Psoas muscle (tissue), 8 donors: Measurements from ENCODE around the gene C1orf122. TPM values are rescaled to one million over a fixed set of nuclear protein-coding genes. Genes with fewer than 3 reads are reported as not detected.

ENCODE experiments used
- ATAC-seq, 4 donors: fragments of 200-7000 bp; cut with Tn5 transposase; one replicate each; pipeline ENCODE4 v1.9.1; 2020; ENCODE audit warnings: moderate library complexity in 3 of 4, mild to moderate bottlenecking in 2 of 4
- DNase-seq, 2 donors: peaks; one replicate each; pipeline ENCODE4 v3.0.0-alpha.2; 2020
- H3K27ac ChIP-seq: fragments of 200-600 bp; one replicate; pipeline ENCODE4 v1.8.0; 2022
- H3K27me3 ChIP-seq, 3 donors: fragments of 200-600 bp in 1 of 3; one replicate each; pipeline versions ENCODE4 v1.6.1 to v1.8.0; 2013 to 2022; ENCODE audit warnings: low read length in 2 of 3, mild to moderate bottlenecking in 2 of 3, moderate library complexity in 1 of 3; ENCODE audit not compliant: insufficient read depth in 3 of 3
- H3K36me3 ChIP-seq, 2 donors: fragments of 200-600 bp in 1 of 2; one replicate each; pipeline versions ENCODE4 v1.6.1 to v1.8.0; 2013 to 2022; ENCODE audit warnings: low read depth in 1 of 2, mild to moderate bottlenecking in 1 of 2, moderate library complexity in 1 of 2; ENCODE audit not compliant: insufficient read depth in 1 of 2
- H3K4me1 ChIP-seq: fragments of 200-600 bp; one replicate; pipeline ENCODE4 v1.8.0; 2022
- H3K4me3 ChIP-seq: fragments of 200-600 bp; one replicate; pipeline ENCODE4 v1.8.0; 2022; ENCODE audit warnings: mild to moderate bottlenecking
- H3K9me3 ChIP-seq: fragments of 200-600 bp; one replicate; pipeline ENCODE4 v1.8.0; 2022
- WGBS, 3 donors: extraction: QIAGEN DNeasy Blood & Tissue Kit; methylation state at CpG; one replicate each; pipeline versions ENCODE4 v1.1.6 to v1.1.7; 2013; 5-methylcytosine and 5-hydroxymethylcytosine counted together
- intact Hi-C, 2 donors: fragments of 100-400 bp; cut with DNase I; formaldehyde crosslinking; loops; one replicate each; pipeline versions ENCODE4 v1.11.0 to v1.14.2; 2022
- polyA plus RNA-seq, 3 donors: library from polyadenylated mRNA; stranded (reverse); fragments of 200-250 nt; gene quantifications; one replicate each; pipeline ENCODE4 v1.2.3, GENCODE V29; 2013
- total RNA-seq, 4 donors: library from RNA; stranded (reverse); fragmentation: NEBNext Ultra II Directional in 2 of 4; extraction: Animal tissue kit (Norgen Biotek cat#: 25700) in 2 of 4; gene quantifications; one replicate each; pipeline versions ENCODE4 v1.2.1 to v1.2.4, GENCODE V29; 2021 to 2023
- TF ChIP-seq, protein P1 (sequence below): fragments of 200-600 bp; IDR thresholded peaks from one replicate; pipeline ENCODE4 v1.8.0; 2022; ENCODE audit warnings: antibody characterized with exemption
- donor health status: healthy with polysubstance abuse.
- donor health status: DM: no; HTN: no; CAD: no; lungs with moderate emphysema.
- donor health status: Bipolar disorder and iron deficiency.
- donor health status: healthy.
- donor health status: DM: yes; HTN: yes; CAD: no.
- donor health status: DM: no; HTN: no; CAD: no.
- donor health status: DM: no; HTN: no; CAD: no.
- donor health status: DM: yes; HTN: yes; CAD: no.

Gene C1orf122
- total and polyA plus RNA-seq, 7 donors = 26.6 to 109 (median 32.1) TPM

GRCh38 chr1:37851262-37851661 lies 43.7 kb downstream of the C1orf122 start:
- H3K36me3 ChIP-seq = peaks cover 0 to 28% of the 10 kb centered on the region in 2 donors
- intact Hi-C loops = loop anchor here in 1 of 2 donors (10.0 kb wide), 1 partner anchor 156 kb away; the partner anchor contains the start of gene CDCA8
- no peak overlapping the region for H3K27ac ChIP-seq
- H3K4me1 ChIP-seq = peaks cover 26% of the 10 kb centered on the region
- H3K9me3 ChIP-seq = no peaks in the 10 kb centered on the region
- DNase-seq = no peak
- H3K4me3 ChIP-seq = no peak overlapping the region
- no peaks in the 10 kb centered on the region for H3K27me3 ChIP-seq
- TF ChIP-seq, protein P1, sequence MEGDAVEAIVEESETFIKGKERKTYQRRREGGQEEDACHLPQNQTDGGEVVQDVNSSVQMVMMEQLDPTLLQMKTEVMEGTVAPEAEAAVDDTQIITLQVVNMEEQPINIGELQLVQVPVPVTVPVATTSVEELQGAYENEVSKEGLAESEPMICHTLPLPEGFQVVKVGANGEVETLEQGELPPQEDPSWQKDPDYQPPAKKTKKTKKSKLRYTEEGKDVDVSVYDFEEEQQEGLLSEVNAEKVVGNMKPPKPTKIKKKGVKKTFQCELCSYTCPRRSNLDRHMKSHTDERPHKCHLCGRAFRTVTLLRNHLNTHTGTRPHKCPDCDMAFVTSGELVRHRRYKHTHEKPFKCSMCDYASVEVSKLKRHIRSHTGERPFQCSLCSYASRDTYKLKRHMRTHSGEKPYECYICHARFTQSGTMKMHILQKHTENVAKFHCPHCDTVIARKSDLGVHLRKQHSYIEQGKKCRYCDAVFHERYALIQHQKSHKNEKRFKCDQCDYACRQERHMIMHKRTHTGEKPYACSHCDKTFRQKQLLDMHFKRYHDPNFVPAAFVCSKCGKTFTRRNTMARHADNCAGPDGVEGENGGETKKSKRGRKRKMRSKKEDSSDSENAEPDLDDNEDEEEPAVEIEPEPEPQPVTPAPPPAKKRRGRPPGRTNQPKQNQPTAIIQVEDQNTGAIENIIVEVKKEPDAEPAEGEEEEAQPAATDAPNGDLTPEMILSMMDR = no peak
- no peak for ATAC-seq

DNA sequence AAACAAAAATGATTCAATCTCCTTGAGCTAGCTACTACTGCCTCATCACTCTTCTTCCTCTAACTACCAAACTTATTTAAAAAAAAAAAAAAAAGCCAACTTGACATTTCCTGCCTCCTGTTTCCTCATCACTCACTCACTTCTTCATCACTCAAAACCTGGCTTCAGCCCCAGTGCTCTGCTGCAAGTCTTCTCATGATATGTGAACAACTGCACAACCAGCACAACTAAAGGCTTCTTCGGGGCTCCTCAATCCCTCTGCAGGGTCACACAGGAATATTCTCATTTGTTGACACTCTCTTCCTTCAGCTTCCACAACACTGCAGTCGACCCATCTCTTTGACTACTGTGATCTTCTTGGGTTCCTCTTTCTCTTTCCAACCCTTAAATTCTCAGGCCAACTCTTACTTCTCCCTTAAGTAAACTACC lies 44.2 kb downstream of the C1orf122 start:
- H3K27me3 ChIP-seq = no peaks in the 10 kb centered on the region
- peaks cover 26% of the 10 kb centered on the region for H3K4me1 ChIP-seq
- peaks cover 0 to 29% of the 10 kb centered on the region in 2 donors for H3K36me3 ChIP-seq
- no peak for ATAC-seq
- intact Hi-C loops = loop anchor here in 1 of 2 donors (10.0 kb wide), 1 partner anchor 157 kb away; the partner anchor contains the start of gene CDCA8
- no peak for DNase-seq
- 68 to 86% (median 74%) methylated on average over 2 of the region's 2 CpGs for WGBS, 3 donors
- TF ChIP-seq, protein P1 = no peak
- H3K9me3 ChIP-seq = no peaks in the 10 kb centered on the region
- no peak overlapping the region for H3K27ac ChIP-seq
- H3K4me3 ChIP-seq = no peak overlapping the region

DNA sequence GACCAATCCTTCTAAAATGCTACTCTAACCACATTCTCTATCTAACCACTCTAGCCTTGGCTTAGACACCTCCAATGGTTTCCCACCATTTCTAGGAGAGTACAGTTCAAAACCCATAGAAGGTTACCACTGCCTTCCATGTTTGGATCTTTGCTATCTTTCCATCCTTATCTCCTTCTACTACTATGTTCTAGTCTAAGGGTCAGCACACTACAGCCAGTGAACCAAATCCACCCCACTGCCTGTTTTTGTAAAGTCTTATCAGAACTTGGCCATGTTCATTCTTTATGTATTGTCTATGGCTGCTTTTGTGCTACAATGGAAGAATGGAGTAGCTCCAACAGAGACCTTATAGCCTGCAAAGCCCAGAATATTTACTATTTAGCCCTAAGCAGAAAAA lies 45.6 kb downstream of the C1orf122 start:
- ATAC-seq (no peak), DNase-seq (no peak)
- H3K4me1 ChIP-seq = peaks cover 34% of the 10 kb centered on the region
- peaks cover 4 to 41% of the 10 kb centered on the region in 2 donors for H3K36me3 ChIP-seq
- H3K27me3 ChIP-seq = no peaks in the 10 kb centered on the region
- intact Hi-C loops = loop anchor here in 1 of 2 donors (10.0 kb wide), 1 partner anchor 158 kb away; the partner anchor contains the start of gene CDCA8
- H3K27ac ChIP-seq = no peak overlapping the region
- no peak overlapping the region for H3K4me3 ChIP-seq
- no peaks in the 10 kb centered on the region for H3K9me3 ChIP-seq
- TF ChIP-seq, protein P1 = no peak

- 97 to 98% (median 98%) methylated on average over 6 of the region's 6 CpGs for WGBS, 3 donors
- Histone ChIP-seq H3K36me3 (peaks cover 4 to 41% of the 10 kb centered on the region in 2 donors), H3K27ac (no peak overlapping the region), H3K27me3 (no peaks in the 10 kb centered on the region), H3K9me3 (no peaks in the 10 kb centered on the region), H3K4me3 (no peak overlapping the region), H3K4me1 (peaks cover 41% of the 10 kb centered on the region)
- intact Hi-C loops = loop anchor here in 1 of 2 donors (2.0 to 10.0 kb wide), 2 partner anchors 42 to 160 kb away; partner anchors contain the start of gene CDCA8
- no peak for ATAC-seq
- TF ChIP-seq, protein P1 = no peak
- no peak for DNase-seq
Measured at GRCh38 chr1:37854406-37854805, 46.8 kb downstream of the C1orf122 start.

Other genes with a start within 250 kb of the C1orf122 start
- 10 to 100 TPM; 29.6 to 52.3 (median 49.5) TPM for gene GNL2, start 211.9 kb upstream of the C1orf122 start, total RNA-seq
- 100 to 1,000 TPM in 1 of 3 donors, 10 to 100 TPM in 2; 48.2 to 104 (median 58.9) TPM for gene GNL2, start 211.9 kb upstream of the C1orf122 start, polyA plus RNA-seq
- gene RSPO1, start 172.9 kb upstream of the C1orf122 start, total RNA-seq = not detected
- gene RSPO1, start 172.9 kb upstream of the C1orf122 start, polyA plus RNA-seq = under 1 TPM in 1 of 3 donors, not detected in 2; 0.01 TPM
- gene CDCA8, start 115.3 kb upstream of the C1orf122 start, total RNA-seq = under 1 TPM; 0.10 to 0.67 (median 0.14) TPM
- gene CDCA8, start 115.3 kb upstream of the C1orf122 start, polyA plus RNA-seq = under 1 TPM; 0.23 to 0.78 (median 0.66) TPM
- gene EPHA10, start 42.7 kb upstream of the C1orf122 start, total RNA-seq = not detected
- under 1 TPM in 1 of 3 donors, not detected in 2; 0.05 TPM for gene EPHA10, start 42.7 kb upstream of the C1orf122 start, polyA plus RNA-seq
- 1 to 10 TPM; 2.1 to 3.4 (median 2.7) TPM for gene MANEAL, start 13.9 kb upstream of the C1orf122 start, total RNA-seq
- gene MANEAL, start 13.9 kb upstream of the C1orf122 start, polyA plus RNA-seq = 1 to 10 TPM; 3.7 to 4.3 (median 4.0) TPM
- gene YRDC, start 418 bp downstream of the C1orf122 start, total RNA-seq = 10 to 100 TPM in 2 of 4 donors, 1 to 10 TPM in 2; 3.4 to 12.5 (median 10.2) TPM
- gene YRDC, start 418 bp downstream of the C1orf122 start, polyA plus RNA-seq = 10 to 100 TPM; 11.3 to 36.0 (median 13.4) TPM
- gene MTF1, start 51.8 kb downstream of the C1orf122 start, total RNA-seq = 10 to 100 TPM; 13.3 to 18.8 (median 14.0) TPM
- gene MTF1, start 51.8 kb downstream of the C1orf122 start, polyA plus RNA-seq = 10 to 100 TPM in 1 of 3 donors, 1 to 10 TPM in 2; 3.1 to 20.2 (median 6.0) TPM
- gene INPP5B, start 139.3 kb downstream of the C1orf122 start, total RNA-seq = 10 to 100 TPM in 2 of 4 donors, 1 to 10 TPM in 2; 6.7 to 12.8 (median 9.3) TPM
- 1 to 10 TPM; 3.8 to 6.6 (median 4.5) TPM for gene INPP5B, start 139.3 kb downstream of the C1orf122 start, polyA plus RNA-seq
- 10 to 100 TPM; 20.0 to 45.4 (median 35.0) TPM for gene SF3A3, start 182.2 kb downstream of the C1orf122 start, total RNA-seq
- 10 to 100 TPM; 13.0 to 35.0 (median 30.0) TPM for gene SF3A3, start 182.2 kb downstream of the C1orf122 start, polyA plus RNA-seq
- gene FHL3, start 197.7 kb downstream of the C1orf122 start, total RNA-seq = 1,000 to 10,000 TPM in 1 of 4 donors, 100 to 1,000 TPM in 3; 236 to 1,187 (median 448) TPM
- gene FHL3, start 197.7 kb downstream of the C1orf122 start, polyA plus RNA-seq = 100 to 1,000 TPM in 2 of 3 donors, 10 to 100 TPM in 1; 41.6 to 905 (median 582) TPM
- gene UTP11, start 204.9 kb downstream of the C1orf122 start, total RNA-seq = 100 to 1,000 TPM in 3 of 4 donors, 10 to 100 TPM in 1; 65.2 to 210 (median 131) TPM
- 100 to 1,000 TPM in 2 of 3 donors, 10 to 100 TPM in 1; 91.7 to 253 (median 163) TPM for gene UTP11, start 204.9 kb downstream of the C1orf122 start, polyA plus RNA-seq
- under 1 TPM in 3 of 4 donors, not detected in 1; 0.12 to 0.38 (median 0.14) TPM for gene POU3F1, start 239.0 kb downstream of the C1orf122 start, total RNA-seq
- gene POU3F1, start 239.0 kb downstream of the C1orf122 start, polyA plus RNA-seq = under 1 TPM; 0.04 to 0.21 (median 0.07) TPM